ENCODE measurements around the gene DTNB. TPM values are rescaled to one million over a fixed set of nuclear protein-coding genes. Genes with fewer than 3 reads are reported as not detected.

The DTNB gene
- total RNA-seq, 1 donor from 2014 or later, result 17.9 TPM

GRCh38 chr2:25381502-25381901 lies 291.9 kb downstream of the DTNB start:
- Histone ChIP-seq H3K36me3 (peaks cover 0 to under 1% of the 10 kb centered on the region in 2 donors), H3K27me3 (no peaks in the 10 kb centered on the region), H3K27ac (no peak overlapping the region), H3K9me3 (no peaks in the 10 kb centered on the region), H3K4me3 (no peak overlapping the region), H3K4me1 (peaks cover 17% of the 10 kb centered on the region)
- peak; percentile 49 to 69 for DNase-seq (ENCODE audit: extremely low spot score in 2 of 2)
- intact Hi-C loops (cut with DNase I), result no loop called here
- TF ChIP-seq POLR2A (IDR thresholded peaks at IDR 0.05), result no peak
- TF ChIP-seq POLR2AphosphoS5 (IDR thresholded peaks at IDR 0.05; ENCODE audit: insufficient read depth in 1 of 2, low read depth in 1 of 2), result no peak
- TF ChIP-seq CTCF (IDR thresholded peaks at IDR 0.05), result no peak

GRCh38 chr2:25380586-25381375 lies 292.6 kb downstream of the DTNB start:
- H3K27me3 ChIP-seq, result no peaks in the 10 kb centered on the region
- no peak overlapping the region for H3K27ac ChIP-seq
- TF ChIP-seq POLR2A (IDR thresholded peaks at IDR 0.05) (no peak), CTCF (IDR thresholded peaks at IDR 0.05) (no peak), POLR2AphosphoS5 (IDR thresholded peaks at IDR 0.05; ENCODE audit: insufficient read depth in 1 of 2, low read depth in 1 of 2) (no peak)
- no peaks in the 10 kb centered on the region for H3K36me3 ChIP-seq
- peak; percentile 69 to 95 for DNase-seq (ENCODE audit: extremely low spot score in 2 of 2)
- H3K4me3 ChIP-seq, result no peak overlapping the region
- intact Hi-C loops (cut with DNase I), result no loop called here
- peaks cover 21% of the 10 kb centered on the region for H3K4me1 ChIP-seq
- H3K9me3 ChIP-seq, result no peaks in the 10 kb centered on the region

GRCh38 chr2:25380023-25380422 lies 293.4 kb downstream of the DTNB start:
- Histone ChIP-seq H3K27ac (no peak overlapping the region), H3K9me3 (no peaks in the 10 kb centered on the region), H3K4me1 (peaks cover 21% of the 10 kb centered on the region), H3K27me3 (no peaks in the 10 kb centered on the region), H3K36me3 (no peaks in the 10 kb centered on the region), H3K4me3 (no peak overlapping the region)
- DNase-seq (ENCODE audit: extremely low spot score in 2 of 2), result no peak
- TF ChIP-seq POLR2A (IDR thresholded peaks at IDR 0.05) (no peak), CTCF (IDR thresholded peaks at IDR 0.05) (no peak), POLR2AphosphoS5 (IDR thresholded peaks at IDR 0.05; ENCODE audit: insufficient read depth in 1 of 2, low read depth in 1 of 2) (no peak)
- intact Hi-C loops (cut with DNase I), result no loop called here

GRCh38 chr2:25379535-25379934 lies 293.8 kb downstream of the DTNB start:
- Histone ChIP-seq H3K27me3 (no peaks in the 10 kb centered on the region), H3K36me3 (no peaks in the 10 kb centered on the region), H3K27ac (no peak overlapping the region), H3K4me3 (no peak overlapping the region), H3K9me3 (no peaks in the 10 kb centered on the region), H3K4me1 (peaks cover 21% of the 10 kb centered on the region)
- intact Hi-C loops (cut with DNase I), result no loop called here
- no peak for TF ChIP-seq CTCF (IDR thresholded peaks at IDR 0.05)
- TF ChIP-seq POLR2A (IDR thresholded peaks at IDR 0.05), result no peak
- TF ChIP-seq POLR2AphosphoS5 (IDR thresholded peaks at IDR 0.05; ENCODE audit: insufficient read depth in 1 of 2, low read depth in 1 of 2), result no peak
- DNase-seq (ENCODE audit: extremely low spot score in 2 of 2), result peak in 1 of 2 donors; percentile 69

Measured in vagina (tissue), 2 donors.